ENCODE data around the gene C4orf36. TPM values are rescaled to one million over a fixed set of nuclear protein-coding genes. Genes with fewer than 3 reads are reported as not detected.
A peak's percentile ranks its signal among the peaks of the same experiment; 100 is the strongest.

C4orf36 gene
- total and polyA plus RNA-seq, 2 donors (not counting 3 experiments of a cell fraction or from before 2014, with no cell fraction given): 0.66 TPM; not detected in 1

- intact Hi-C loops (cut with micrococcal nuclease): loop anchor here (1.0 to 10.0 kb wide), 2 partner anchors 300 to 670 kb away; partner anchors contain the start of gene PTPN13
- DNase-seq (ENCODE audit: low read depth, low spot score) (peak; percentile 72), FAIRE-seq (peak; percentile 85)
- TF ChIP-seq POLR2A (IDR thresholded peaks at IDR 0.05; ENCODE audit: low read depth, low read length): no peak
- TF ChIP-seq CTCF (IDR thresholded peaks at IDR 0.05; ENCODE audit: extremely low read depth in 1 of 2, insufficient read depth in 1 of 2, low read depth in 1 of 2, low read length in 2 of 2): no peak
- no peak for TF ChIP-seq MAX (IDR thresholded peaks at IDR 0.05; ENCODE audit: insufficient read depth, insufficient read length)
- TF ChIP-seq JUN (IDR thresholded peaks at IDR 0.05; ENCODE audit: borderline replicate concordance, insufficient read depth, insufficient read length, low read depth): peak; percentile 85
- TF ChIP-seq MYC (IDR thresholded peaks at IDR 0.05; ENCODE audit: low read depth, low read length): no peak
- peak; percentile 87 for TF ChIP-seq FOS (IDR thresholded peaks at IDR 0.05; ENCODE audit: borderline replicate concordance, insufficient read depth, low read length)
- peak; percentile 20 for TF ChIP-seq POLR2AphosphoS5 (IDR thresholded peaks at IDR 0.05; ENCODE audit: insufficient read depth, low read depth, low read length)
- TF ChIP-seq GATA2 (IDR thresholded peaks at IDR 0.05; ENCODE audit: insufficient read depth, insufficient read length, low read depth, low read length): peak; percentile 50
- TF ChIP-seq EZH2 (IDR thresholded peaks at IDR 0.05; ENCODE audit: borderline replicate concordance, low read depth, low read length, severe bottlenecking): no peak
- no peaks in the 10 kb centered on the region for H3K9me3 ChIP-seq (replicated peaks; ENCODE audit: control insufficient read depth, insufficient read depth, low read length)
- BruUV-seq (replicated peaks): no TSS peak
- POLR2A ChIA-PET: no interaction called here
- H3K27ac ChIP-seq (ENCODE audit: insufficient read depth, low read depth, low read length): peak overlapping the region; percentile 41
- dilution Hi-C loops (cut with MboI; ENCODE audit: extremely low pct_ligation_motif_present, low sequenced_read_pairs): no loop called here
- H3K4me2 ChIP-seq (ENCODE audit: insufficient read depth, low read length): peak overlapping the region; percentile 47
- peak overlapping the region; percentile 38 for H2AFZ ChIP-seq (ENCODE audit: low read depth, low read length)
- H3K79me2 ChIP-seq (ENCODE audit: control insufficient read depth, insufficient read depth, low read length): no peaks in the 10 kb centered on the region
- no peaks in the 10 kb centered on the region for H3K27me3 ChIP-seq (ENCODE audit: control insufficient read depth in 2 of 2, insufficient read depth in 2 of 2, low read length in 2 of 2)
- H3K36me3 ChIP-seq (ENCODE audit: control insufficient read depth in 2 of 2, extremely low read depth in 1 of 2, insufficient read depth in 2 of 2, low read length in 2 of 2): no peaks in the 10 kb centered on the region
- peaks cover 16% of the 10 kb centered on the region for H3K4me1 ChIP-seq (ENCODE audit: control insufficient read depth, extremely low read depth, insufficient read depth, low read length)
- H3K9me1 ChIP-seq (replicated peaks; ENCODE audit: control insufficient read depth, extremely low read depth, insufficient read depth, low read length): no peaks in the 10 kb centered on the region
- CTCF ChIA-PET: interaction anchor here (0.8 to 5.0 kb wide), 9 partner anchors 10 to 399 kb away, joined by 3 to 64 read pairs (median 6); partner anchors contain the start of gene PTPN13
- H3K4me3 ChIP-seq (replicated peaks in 1 of 3; ENCODE audit: insufficient read depth in 1 of 3, low read depth in 1 of 3, low read length in 3 of 3): no peak overlapping the region
- no peaks in the 10 kb centered on the region for H4K20me1 ChIP-seq (replicated peaks; ENCODE audit: control insufficient read depth, extremely low read depth, insufficient read depth, low read length)
- no peak overlapping the region for H3K9ac ChIP-seq (replicated peaks; ENCODE audit: extremely low read depth, insufficient read depth, low read length)
These were observed 2.2 kb upstream of the C4orf36 start for GRCh38 chr4:86894455-86894854.
